ENCODE results near the gene SPATA21.

DNA sequence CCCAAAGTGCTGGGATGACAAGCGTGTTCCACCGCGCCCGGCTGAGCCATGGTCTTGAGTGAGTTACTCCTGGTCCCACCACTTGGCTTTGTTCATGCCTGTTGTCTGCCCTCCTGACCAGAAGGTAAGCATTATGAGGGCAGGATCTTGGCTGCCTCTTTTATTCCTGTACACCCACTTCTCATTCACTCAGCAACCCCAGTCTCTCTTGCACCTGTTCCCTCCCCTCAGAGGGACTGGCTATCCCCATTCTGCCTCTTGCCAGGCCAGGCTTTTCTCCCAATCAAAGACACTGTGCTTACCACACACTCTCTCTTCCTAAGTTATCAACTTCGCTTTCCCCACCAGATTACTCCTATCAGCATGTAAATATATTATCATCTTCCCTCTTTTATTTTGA is 26.4 kb downstream of the SPATA21 start:
- TF ChIP-seq CTCF (IDR thresholded peaks at IDR 0.05): no peak
- no peak for TF ChIP-seq POLR2AphosphoS5 (IDR thresholded peaks at IDR 0.05)
- TF ChIP-seq POLR2A (IDR thresholded peaks at IDR 0.05): no peak
- no peak for TF ChIP-seq EP300 (IDR thresholded peaks at IDR 0.05)

Measured in suprapubic skin (tissue), 4 donors.